Tongue (tissue), 2 donors: ENCODE results near the gene TSPAN15. TPM values are rescaled to one million over a fixed set of nuclear protein-coding genes. Genes with fewer than 3 reads are reported as not detected.
A peak's percentile ranks its signal among the peaks of the same experiment; 100 is the strongest.

Experiments
- DNase-seq: peaks from one replicate; pipeline ENCODE4 v3.0.0-alpha.2; 2015
- total RNA-seq: library from RNA; depleted of rRNA; stranded (reverse); fragments of >200 nt; gene quantifications from one replicate; pipeline ENCODE4 v1.2.3, GENCODE V29; 2014

The TSPAN15 gene
- total RNA-seq: 64.6 TPM

GRCh38 chr10:69451209-69451783 lies at the start of gene TSPAN15:
Gene TSPAN15 (plus strand): TSS chr10:69451465. CDS start chr10:69451595, 130 bp downstream.
- peak; percentile 95 for DNase-seq

GRCh38 chr10:69402386-69402785 lies 48.9 kb upstream of the TSPAN15 start:
- no peak for DNase-seq

GRCh38 chr10:69403066-69403465 lies 48.2 kb upstream of the TSPAN15 start:
- DNase-seq: no peak

- DNase-seq: no peak
Observed at GRCh38 chr10:69403519-69403918, 47.7 kb upstream of the TSPAN15 start.

- DNase-seq: no peak
Observed at GRCh38 chr10:69404786-69405185, 46.5 kb upstream of the TSPAN15 start.

GRCh38 chr10:69405221-69405620 lies 46.0 kb upstream of the TSPAN15 start:
- DNase-seq: no peak

- DNase-seq: no peak
Observed at GRCh38 chr10:69406302-69406811, 44.9 kb upstream of the TSPAN15 start.

GRCh38 chr10:69406816-69407580 lies 44.3 kb upstream of the TSPAN15 start:
- no peak for DNase-seq

GRCh38 chr10:69407621-69408301 lies 43.5 kb upstream of the TSPAN15 start:
- DNase-seq: no peak

- DNase-seq: peak; percentile 98
Observed at GRCh38 chr10:69408318-69409175, 42.7 kb upstream of the TSPAN15 start.

GRCh38 chr10:69409176-69409495 lies 42.1 kb upstream of the TSPAN15 start:
- DNase-seq: no peak

GRCh38 chr10:69409968-69410367 lies 41.3 kb upstream of the TSPAN15 start:
- no peak for DNase-seq

GRCh38 chr10:69410487-69410886 lies 40.8 kb upstream of the TSPAN15 start:
- no peak for DNase-seq

GRCh38 chr10:69411476-69411875 lies 39.8 kb upstream of the TSPAN15 start:
- DNase-seq: no peak

GRCh38 chr10:69412232-69412790 lies 39.0 kb upstream of the TSPAN15 start:
- DNase-seq: no peak

- peak; percentile 84 for DNase-seq
Observed at GRCh38 chr10:69413221-69413865, 37.9 kb upstream of the TSPAN15 start.

- DNase-seq: no peak
Observed at GRCh38 chr10:69414036-69415018, 36.9 kb upstream of the TSPAN15 start.

- DNase-seq: no peak
Observed at GRCh38 chr10:69415049-69415448, 36.2 kb upstream of the TSPAN15 start.

- no peak for DNase-seq
Observed at GRCh38 chr10:69415951-69416350, 35.3 kb upstream of the TSPAN15 start.

- no peak for DNase-seq
Observed at GRCh38 chr10:69416695-69417094, 34.6 kb upstream of the TSPAN15 start, which contains the start of gene TACR2. Gene TACR2 (minus strand): TSS chr10:69416918. CDS start chr10:69416323, 595 bp downstream.
